K562 (cell line): ENCODE results near the gene DCUN1D2. TPM values are rescaled to one million over a fixed set of nuclear protein-coding genes. Genes with fewer than 3 reads are reported as not detected.

Experiments used
- CEBPG ChIP-seq, 3 experiments: fragments of 200-800 bp in 1 of 3; sonication (Bioruptor generic) in 1 of 3; sonication (generic) in 1 of 3; formaldehyde crosslinking in 1 of 3; IDR thresholded peaks in 2 of 3; conservative IDR thresholded peaks in 1 of 3; 2 replicates each; pipeline versions ENCODE4 v1.6.1 to v1.8.0; 2016 to 2022; ENCODE audit warnings: missing compliant biosample characterization in 2 of 3, missing genetic modification characterization in 2 of 3, mild to moderate bottlenecking in 1 of 3, missing genetic modification reagents in 1 of 3
- CGGBP1 ChIP-seq: fragments of 250-450 bp; sonication (Bioruptor Pico); IDR thresholded peaks from 2 replicates; pipeline ENCODE4 v1.9.0; 2021; ENCODE audit warnings: mild to moderate bottlenecking
- EGR1 ChIP-seq: fragments of 450-650 bp; conservative IDR thresholded peaks from 2 replicates; pipeline ENCODE4 v1.6.1; 2017; ENCODE audit warnings: mild to moderate bottlenecking
- KLF16 ChIP-seq: IDR thresholded peaks from 2 replicates; pipeline ENCODE4 v1.6.1; 2016; ENCODE audit warnings: antibody characterized with exemption
- MTA3 ChIP-seq: fragments of 450-650 bp; formaldehyde crosslinking; IDR thresholded peaks from 2 replicates; pipeline ENCODE4 v1.6.1; 2017; ENCODE audit warnings: mild to moderate bottlenecking, borderline replicate concordance
- NFE2L1 ChIP-seq: fragments of 450-650 bp; IDR thresholded peaks from 2 replicates; pipeline ENCODE4 v1.6.1; 2016; ENCODE audit warnings: missing genetic modification characterization, low read depth, mild to moderate bottlenecking, missing compliant biosample characterization, moderate library complexity, borderline replicate concordance
- RAD21 ChIP-seq, 2 experiments: fragments of 250-450 bp in 1 of 2; fragments of 450-650 bp in 1 of 2; sonication (Bioruptor Pico) in 1 of 2; formaldehyde crosslinking in 1 of 2; IDR thresholded peaks in 1 of 2; conservative IDR thresholded peaks in 1 of 2; 2 replicates each; pipeline versions ENCODE4 v1.4.0 to v1.8.0; 2020 to 2022; ENCODE audit warnings: mild to moderate bottlenecking in 2 of 2, moderate library complexity in 1 of 2
- RBM17 ChIP-seq: fragments of 200-400 bp; formaldehyde crosslinking; IDR thresholded peaks from 2 replicates; pipeline ENCODE4 v1.6.1; 2017; ENCODE audit warnings: low read depth, mild to moderate bottlenecking, low read length, borderline replicate concordance
- SP1 ChIP-seq: sonication (generic); formaldehyde crosslinking; IDR thresholded peaks from 2 replicates; pipeline ENCODE4 v1.8.1; 2022; ENCODE audit warnings: mild to moderate bottlenecking, missing genetic modification reagents
- SRSF9 ChIP-seq: fragments of 200-400 bp; formaldehyde crosslinking; IDR thresholded peaks from 2 replicates; pipeline ENCODE4 v1.6.1; 2017; ENCODE audit warnings: low read depth, low read length, borderline replicate concordance
- TGIF2 ChIP-seq: sonication (generic); formaldehyde crosslinking; IDR thresholded peaks from 2 replicates; pipeline ENCODE4 v1.8.1; 2022; ENCODE audit warnings: mild to moderate bottlenecking, missing genetic modification reagents, moderate library complexity
- ZBTB1 ChIP-seq: sonication (generic); formaldehyde crosslinking; IDR thresholded peaks from 2 replicates; pipeline ENCODE4 v1.8.1; 2023; ENCODE audit warnings: missing genetic modification reagents, low read depth, mild to moderate bottlenecking, borderline replicate concordance
- ZC3H4 ChIP-seq: sonication (generic); formaldehyde crosslinking; IDR thresholded peaks from 2 replicates; pipeline ENCODE4 v1.9.0; 2021; ENCODE audit warnings: missing genetic modification reagents, borderline replicate concordance
- ZNF133 ChIP-seq: fragments of 250-450 bp; sonication (Bioruptor Pico); IDR thresholded peaks from 2 replicates; pipeline ENCODE4 v1.4.0; 2020; ENCODE audit warnings: mild to moderate bottlenecking
- ZNF165 ChIP-seq: fragments of 250-450 bp; sonication (Bioruptor Pico); IDR thresholded peaks from 2 replicates; pipeline ENCODE4 v1.4.0; 2020; ENCODE audit warnings: borderline replicate concordance
- ZNF224 ChIP-seq: sonication (generic); formaldehyde crosslinking; IDR thresholded peaks from 2 replicates; pipeline ENCODE4 v1.8.0; 2022; ENCODE audit warnings: mild to moderate bottlenecking, missing genetic modification reagents
- ZNF24 ChIP-seq: fragments of 450-650 bp; IDR thresholded peaks from 2 replicates; pipeline ENCODE4 v1.6.1; 2016
- ZNF551 ChIP-seq: fragments of 250-450 bp; sonication (Bioruptor Pico); IDR thresholded peaks from 2 replicates; pipeline ENCODE4 v1.5.0; 2021; ENCODE audit warnings: mild to moderate bottlenecking, moderate library complexity
- polyA plus RNA-seq, 8 experiments: library from polyadenylated mRNA; depleted of rRNA in 4 of 8; stranded (reverse) in 5 of 8; unstranded in 3 of 8; fragments of >200 nt; fragmentation: Nextera tagmentation in 2 of 8; fragmentation: Illumina TruSeq in 1 of 8; extraction: Ambion mirVana in 2 of 8; extraction: Trizol in 1 of 8; gene quantifications; 2 replicates each; pipeline versions ENCODE4 v1.2.1 to v1.2.3, GENCODE V29; 2011 to 2014; ENCODE audit warnings: inconsistent platforms in 1 of 8, missing spikeins in 1 of 8
- total RNA-seq, 7 experiments: library from RNA; depleted of rRNA in 6 of 7; stranded (reverse); fragments of >200 nt in 6 of 7; fragmentation: Illumina TruSeq in 2 of 7; extraction: Trizol in 2 of 7; gene quantifications; 2 replicates each; pipeline versions ENCODE4 v1.2.1 to v1.2.3, GENCODE V29; 2011 to 2021; ENCODE audit warnings: low replicate concordance in 1 of 7
- TF ChIP-seq, protein P1 (sequence below): sonication (generic); formaldehyde crosslinking; IDR thresholded peaks from 2 replicates; pipeline ENCODE4 v1.8.1; 2023; ENCODE audit warnings: mild to moderate bottlenecking, missing genetic modification reagents
- TF ChIP-seq, protein P2 (sequence below), 2 experiments: IDR thresholded peaks; 2 replicates each; pipeline ENCODE4 v1.6.1; 2011; ENCODE audit warnings: borderline replicate concordance in 1 of 2, control low read depth in 1 of 2, low read depth in 1 of 2, low read length in 1 of 2, mild to moderate bottlenecking in 1 of 2, mixed read lengths in 1 of 2, moderate library complexity in 1 of 2; ENCODE audit not compliant: insufficient read depth in 1 of 2, insufficient read length in 1 of 2, poor library complexity in 1 of 2, severe bottlenecking in 1 of 2; ENCODE audit errors: extremely low read depth in 1 of 2
- TF ChIP-seq, protein P3 (sequence below): sonication (generic); formaldehyde crosslinking; IDR thresholded peaks from 2 replicates; pipeline ENCODE4 v1.8.0; 2022; ENCODE audit warnings: mild to moderate bottlenecking, missing genetic modification reagents, borderline replicate concordance

Gene DCUN1D2
- total and polyA plus RNA-seq, 9 of the 15 experiments (the other 6 are each of a cell fraction or from before 2014, with no cell fraction given): 2.1 to 16.8 (median 11.1) TPM

- TF ChIP-seq, protein P1, sequence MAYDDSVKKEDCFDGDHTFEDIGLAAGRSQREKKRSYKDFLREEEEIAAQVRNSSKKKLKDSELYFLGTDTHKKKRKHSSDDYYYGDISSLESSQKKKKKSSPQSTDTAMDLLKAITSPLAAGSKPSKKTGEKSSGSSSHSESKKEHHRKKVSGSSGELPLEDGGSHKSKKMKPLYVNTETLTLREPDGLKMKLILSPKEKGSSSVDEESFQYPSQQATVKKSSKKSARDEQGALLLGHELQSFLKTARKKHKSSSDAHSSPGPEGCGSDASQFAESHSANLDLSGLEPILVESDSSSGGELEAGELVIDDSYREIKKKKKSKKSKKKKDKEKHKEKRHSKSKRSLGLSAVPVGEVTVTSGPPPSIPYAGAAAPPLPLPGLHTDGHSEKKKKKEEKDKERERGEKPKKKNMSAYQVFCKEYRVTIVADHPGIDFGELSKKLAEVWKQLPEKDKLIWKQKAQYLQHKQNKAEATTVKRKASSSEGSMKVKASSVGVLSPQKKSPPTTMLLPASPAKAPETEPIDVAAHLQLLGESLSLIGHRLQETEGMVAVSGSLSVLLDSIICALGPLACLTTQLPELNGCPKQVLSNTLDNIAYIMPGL: no peak
- no peak for TF ChIP-seq ZNF133
- no peak for TF ChIP-seq ZNF165 (CRISPR knock-in tag)
- TF ChIP-seq MTA3: peak; percentile 97
- no peak for TF ChIP-seq NFE2L1 (tag)
- TF ChIP-seq CGGBP1 (CRISPR knock-in tag): no peak
- TF ChIP-seq ZNF224: no peak
- TF ChIP-seq ZBTB1 (CRISPR knock-in tag): peak; percentile 22; the same call in 1 of the 2 replicates
- TF ChIP-seq ZNF551: no peak
- TF ChIP-seq ZC3H4: no peak
- TF ChIP-seq RAD21 (CRISPR knock-in tag; conservative IDR thresholded peaks at IDR 0.05 in 1 of 2, IDR thresholded peaks at IDR 0.05 in 1 of 2): no peak
- TF ChIP-seq, protein P2, sequence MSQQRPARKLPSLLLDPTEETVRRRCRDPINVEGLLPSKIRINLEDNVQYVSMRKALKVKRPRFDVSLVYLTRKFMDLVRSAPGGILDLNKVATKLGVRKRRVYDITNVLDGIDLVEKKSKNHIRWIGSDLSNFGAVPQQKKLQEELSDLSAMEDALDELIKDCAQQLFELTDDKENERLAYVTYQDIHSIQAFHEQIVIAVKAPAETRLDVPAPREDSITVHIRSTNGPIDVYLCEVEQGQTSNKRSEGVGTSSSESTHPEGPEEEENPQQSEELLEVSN (IDR thresholded peaks at IDR 0.05; ENCODE audit: borderline replicate concordance in 1 of 2, extremely low read depth in 1 of 2, insufficient read depth in 1 of 2, insufficient read length in 1 of 2, low read depth in 1 of 2, low read length in 1 of 2, poor library complexity in 1 of 2, severe bottlenecking in 1 of 2): peak; percentile 24 to 65
- no peak for TF ChIP-seq RBM17
- TF ChIP-seq, protein P3, sequence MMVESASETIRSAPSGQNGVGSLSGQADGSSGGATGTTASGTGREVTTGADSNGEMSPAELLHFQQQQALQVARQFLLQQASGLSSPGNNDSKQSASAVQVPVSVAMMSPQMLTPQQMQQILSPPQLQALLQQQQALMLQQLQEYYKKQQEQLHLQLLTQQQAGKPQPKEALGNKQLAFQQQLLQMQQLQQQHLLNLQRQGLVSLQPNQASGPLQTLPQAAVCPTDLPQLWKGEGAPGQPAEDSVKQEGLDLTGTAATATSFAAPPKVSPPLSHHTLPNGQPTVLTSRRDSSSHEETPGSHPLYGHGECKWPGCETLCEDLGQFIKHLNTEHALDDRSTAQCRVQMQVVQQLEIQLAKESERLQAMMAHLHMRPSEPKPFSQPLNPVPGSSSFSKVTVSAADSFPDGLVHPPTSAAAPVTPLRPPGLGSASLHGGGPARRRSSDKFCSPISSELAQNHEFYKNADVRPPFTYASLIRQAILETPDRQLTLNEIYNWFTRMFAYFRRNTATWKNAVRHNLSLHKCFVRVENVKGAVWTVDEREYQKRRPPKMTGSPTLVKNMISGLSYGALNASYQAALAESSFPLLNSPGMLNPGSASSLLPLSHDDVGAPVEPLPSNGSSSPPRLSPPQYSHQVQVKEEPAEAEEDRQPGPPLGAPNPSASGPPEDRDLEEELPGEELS (CRISPR knock-in tag): no peak
- TF ChIP-seq SP1: peak; percentile 64; the same call in 1 of the 2 replicates
- TF ChIP-seq EGR1: peak; percentile 91
- no peak for TF ChIP-seq TGIF2
- no peak for TF ChIP-seq ZNF24
- TF ChIP-seq SRSF9: no peak
- 0 out of 2 replicates have a peak, but pooled peaks have one; percentile 14 for TF ChIP-seq KLF16
- TF ChIP-seq CEBPG (CRISPR knock-in tag; IDR thresholded peaks at IDR 0.05): no peak
- TF ChIP-seq CEBPG (tag; conservative IDR thresholded peaks at IDR 0.05 in 1 of 2, IDR thresholded peaks at IDR 0.05 in 1 of 2): no peak
Measured at GRCh38 chr13:113490496-113491417, at the start of gene DCUN1D2 (continued).
